ENCODE measurements around the gene SPATA33.

Gene SPATA33

GRCh38 chr16:89638455-89638854, 19.2 kb upstream of the SPATA33 start:
- no peak overlapping the region for H3K23ac ChIP-seq (ENCODE audit: low read depth, low read length, poor library complexity)
- H3K4me3 ChIP-seq (ENCODE audit: low read length in 2 of 2) = no peak overlapping the region
- H3K18ac ChIP-seq (ENCODE audit: low read length) = no peak overlapping the region
- H3K4me1 ChIP-seq (ENCODE audit: control insufficient read depth in 2 of 2, insufficient read depth in 1 of 2, low read depth in 1 of 2, low read length in 2 of 2) = peaks cover 4 to 7% of the 10 kb centered on the region in 2 donors
- no peak overlapping the region for H2AFZ ChIP-seq (ENCODE audit: low read length)
- H4K8ac ChIP-seq (ENCODE audit: low read depth, low read length) = no peak overlapping the region
- H2BK5ac ChIP-seq (ENCODE audit: low read length) = no peak overlapping the region
- DNase-seq (ENCODE audit: low spot score) = no peak
- no peak overlapping the region for H4K91ac ChIP-seq (ENCODE audit: low read depth, low read length, poor library complexity)
- no peak overlapping the region for H2BK12ac ChIP-seq (ENCODE audit: low read length)
- H3K79me1 ChIP-seq (ENCODE audit: low read depth, low read length) = peaks cover 1% of the 10 kb centered on the region
- no peak overlapping the region for H3K14ac ChIP-seq (ENCODE audit: low read length)
- no peak overlapping the region for H3K4me2 ChIP-seq (ENCODE audit: insufficient read depth, low read length, poor library complexity, severe bottlenecking)
- H3K27ac ChIP-seq (replicated peaks; ENCODE audit: low read length) = no peak overlapping the region
- H3K36me3 ChIP-seq (replicated peaks in 1 of 2; ENCODE audit: control insufficient read depth in 2 of 2, insufficient read depth in 2 of 2, low read length in 2 of 2) = no peaks in the 10 kb centered on the region
- no peak overlapping the region for H2BK120ac ChIP-seq (ENCODE audit: low read depth, low read length)
- H3K4ac ChIP-seq (ENCODE audit: low read length) = no peak overlapping the region
- H3K9me3 ChIP-seq (replicated peaks in 1 of 2; ENCODE audit: control insufficient read depth in 2 of 2, insufficient read depth in 1 of 2, low read depth in 1 of 2, low read length in 2 of 2) = no peaks in the 10 kb centered on the region
- H2AK5ac ChIP-seq (ENCODE audit: low read depth, low read length) = no peak overlapping the region
- peaks cover 0 to 16% (median 5%) of the 10 kb centered on the region in 3 experiments for H3K27me3 ChIP-seq (ENCODE audit: control insufficient read depth in 3 of 3, insufficient read depth in 3 of 3, low read depth in 1 of 3, low read length in 3 of 3)
- H3K9ac ChIP-seq (ENCODE audit: low read depth, low read length, poor library complexity) = no peak overlapping the region
- no peak overlapping the region for H2BK15ac ChIP-seq (ENCODE audit: low read length)
- no CpG with 5 or more reads among the region's 10 CpGs for WGBS, 2 donors (ENCODE audit: extremely low coverage in 2 of 2, insufficient read length in 2 of 2, insufficient replicate concordance in 1 of 2)

- Histone ChIP-seq H3K36me3 (replicated peaks in 1 of 2; ENCODE audit: control insufficient read depth in 2 of 2, insufficient read depth in 2 of 2, low read length in 2 of 2) (peaks cover 1 to 6% of the 10 kb centered on the region in 2 donors), H3K79me1 (ENCODE audit: low read depth, low read length) (peaks cover 1% of the 10 kb centered on the region), H2BK5ac (ENCODE audit: low read length) (no peak overlapping the region), H2BK15ac (ENCODE audit: low read length) (no peak overlapping the region), H3K4me3 (ENCODE audit: low read length in 2 of 2) (no peak overlapping the region), H2BK120ac (ENCODE audit: low read depth, low read length) (no peak overlapping the region), H3K4ac (ENCODE audit: low read length) (no peak overlapping the region), H4K91ac (ENCODE audit: low read depth, low read length, poor library complexity) (no peak overlapping the region), H3K27ac (replicated peaks; ENCODE audit: low read length) (no peak overlapping the region), H3K14ac (ENCODE audit: low read length) (no peak overlapping the region), H3K9me3 (replicated peaks in 1 of 2; ENCODE audit: control insufficient read depth in 2 of 2, insufficient read depth in 1 of 2, low read depth in 1 of 2, low read length in 2 of 2) (no peaks in the 10 kb centered on the region), H2BK12ac (ENCODE audit: low read length) (no peak overlapping the region), H3K27me3 (ENCODE audit: control insufficient read depth in 3 of 3, insufficient read depth in 3 of 3, low read depth in 1 of 3, low read length in 3 of 3) (peaks cover 0 to 13% (median 3%) of the 10 kb centered on the region in 3 experiments), H3K4me2 (ENCODE audit: insufficient read depth, low read length, poor library complexity, severe bottlenecking) (no peak overlapping the region), H3K9ac (ENCODE audit: low read depth, low read length, poor library complexity) (no peak overlapping the region), H3K4me1 (ENCODE audit: control insufficient read depth in 2 of 2, insufficient read depth in 1 of 2, low read depth in 1 of 2, low read length in 2 of 2) (peaks cover 4 to 7% of the 10 kb centered on the region in 2 donors), H2AK5ac (ENCODE audit: low read depth, low read length) (no peak overlapping the region), H3K23ac (ENCODE audit: low read depth, low read length, poor library complexity) (no peak overlapping the region), H2AFZ (ENCODE audit: low read length) (no peak overlapping the region), H3K18ac (ENCODE audit: low read length) (no peak overlapping the region), H4K8ac (ENCODE audit: low read depth, low read length) (no peak overlapping the region)
- DNase-seq (ENCODE audit: low spot score) = no peak
- WGBS, 2 donors (ENCODE audit: extremely low coverage in 2 of 2, insufficient read length in 2 of 2, insufficient replicate concordance in 1 of 2) = no CpG with 5 or more reads among the region's 6 CpGs
Measured at GRCh38 chr16:89639385-89639784, 18.3 kb upstream of the SPATA33 start.

- no peak overlapping the region for H3K23ac ChIP-seq (ENCODE audit: low read depth, low read length, poor library complexity)
- peaks cover 0 to 3% (median 0%) of the 10 kb centered on the region in 3 experiments for H3K27me3 ChIP-seq (ENCODE audit: control insufficient read depth in 3 of 3, insufficient read depth in 3 of 3, low read depth in 1 of 3, low read length in 3 of 3)
- DNase-seq (ENCODE audit: low spot score) = no peak
- H3K4ac ChIP-seq (ENCODE audit: low read length) = no peak overlapping the region
- H3K4me1 ChIP-seq (ENCODE audit: control insufficient read depth in 2 of 2, insufficient read depth in 1 of 2, low read depth in 1 of 2, low read length in 2 of 2) = peaks cover 4 to 7% of the 10 kb centered on the region in 2 donors
- H2BK12ac ChIP-seq (ENCODE audit: low read length) = no peak overlapping the region
- H4K8ac ChIP-seq (ENCODE audit: low read depth, low read length) = no peak overlapping the region
- H2BK5ac ChIP-seq (ENCODE audit: low read length) = no peak overlapping the region
- H3K18ac ChIP-seq (ENCODE audit: low read length) = no peak overlapping the region
- H2BK120ac ChIP-seq (ENCODE audit: low read depth, low read length) = no peak overlapping the region
- WGBS, 2 donors (ENCODE audit: extremely low coverage in 2 of 2, insufficient read length in 2 of 2, insufficient replicate concordance in 1 of 2) = no CpG with 5 or more reads among the region's 14 CpGs
- H4K91ac ChIP-seq (ENCODE audit: low read depth, low read length, poor library complexity) = no peak overlapping the region
- H2BK15ac ChIP-seq (ENCODE audit: low read length) = no peak overlapping the region
- H3K4me2 ChIP-seq (ENCODE audit: insufficient read depth, low read length, poor library complexity, severe bottlenecking) = no peak overlapping the region
- no peak overlapping the region for H2AK5ac ChIP-seq (ENCODE audit: low read depth, low read length)
- H2AFZ ChIP-seq (ENCODE audit: low read length) = no peak overlapping the region
- no peaks in the 10 kb centered on the region for H3K9me3 ChIP-seq (replicated peaks in 1 of 2; ENCODE audit: control insufficient read depth in 2 of 2, insufficient read depth in 1 of 2, low read depth in 1 of 2, low read length in 2 of 2)
- peak overlapping the region; percentile 53 for H3K9ac ChIP-seq (ENCODE audit: low read depth, low read length, poor library complexity)
- H3K36me3 ChIP-seq (replicated peaks in 1 of 2; ENCODE audit: control insufficient read depth in 2 of 2, insufficient read depth in 2 of 2, low read length in 2 of 2) = peaks cover 18 to 27% of the 10 kb centered on the region in 2 donors
- peaks cover 1% of the 10 kb centered on the region for H3K79me1 ChIP-seq (ENCODE audit: low read depth, low read length)
- no peak overlapping the region for H3K14ac ChIP-seq (ENCODE audit: low read length)
- H3K4me3 ChIP-seq (ENCODE audit: low read length in 2 of 2) = no peak overlapping the region
- no peak overlapping the region for H3K27ac ChIP-seq (replicated peaks; ENCODE audit: low read length)
Measured at GRCh38 chr16:89641458-89642119, 16.0 kb upstream of the SPATA33 start.

GRCh38 chr16:89642574-89642973, 15.1 kb upstream of the SPATA33 start:
- Histone ChIP-seq H3K14ac (ENCODE audit: low read length) (no peak overlapping the region), H2AK5ac (ENCODE audit: low read depth, low read length) (no peak overlapping the region), H2BK12ac (ENCODE audit: low read length) (no peak overlapping the region), H2BK5ac (ENCODE audit: low read length) (no peak overlapping the region), H3K27me3 (ENCODE audit: control insufficient read depth in 3 of 3, insufficient read depth in 3 of 3, low read depth in 1 of 3, low read length in 3 of 3) (peaks cover 0 to 2% (median 0%) of the 10 kb centered on the region in 3 experiments), H4K91ac (ENCODE audit: low read depth, low read length, poor library complexity) (no peak overlapping the region), H3K9me3 (replicated peaks in 1 of 2; ENCODE audit: control insufficient read depth in 2 of 2, insufficient read depth in 1 of 2, low read depth in 1 of 2, low read length in 2 of 2) (no peaks in the 10 kb centered on the region), H3K9ac (ENCODE audit: low read depth, low read length, poor library complexity) (peak overlapping the region; percentile 3), H2BK15ac (ENCODE audit: low read length) (no peak overlapping the region), H3K27ac (replicated peaks; ENCODE audit: low read length) (no peak overlapping the region), H2BK120ac (ENCODE audit: low read depth, low read length) (no peak overlapping the region), H2AFZ (ENCODE audit: low read length) (no peak overlapping the region), H3K4me1 (ENCODE audit: control insufficient read depth in 2 of 2, insufficient read depth in 1 of 2, low read depth in 1 of 2, low read length in 2 of 2) (peaks cover 4 to 7% of the 10 kb centered on the region in 2 donors), H3K4me3 (ENCODE audit: low read length in 2 of 2) (no peak overlapping the region), H3K4me2 (ENCODE audit: insufficient read depth, low read length, poor library complexity, severe bottlenecking) (no peak overlapping the region), H3K79me1 (ENCODE audit: low read depth, low read length) (peaks cover 3% of the 10 kb centered on the region), H3K23ac (ENCODE audit: low read depth, low read length, poor library complexity) (peak overlapping the region; percentile 25), H3K36me3 (replicated peaks in 1 of 2; ENCODE audit: control insufficient read depth in 2 of 2, insufficient read depth in 2 of 2, low read length in 2 of 2) (peaks cover 24 to 34% of the 10 kb centered on the region in 2 donors), H4K8ac (ENCODE audit: low read depth, low read length) (no peak overlapping the region), H3K4ac (ENCODE audit: low read length) (no peak overlapping the region), H3K18ac (ENCODE audit: low read length) (peak overlapping the region; percentile 76)
- no CpG with 5 or more reads among the region's 13 CpGs for WGBS, 2 donors (ENCODE audit: extremely low coverage in 2 of 2, insufficient read length in 2 of 2, insufficient replicate concordance in 1 of 2)
- DNase-seq (ENCODE audit: low spot score) = no peak

All from neuronal stem cell (in vitro differentiated cells).